EL (cell line): ENCODE data around the gene GCNT1.
"Not testable (repeated sequence)": the region's sequence is repeated elsewhere in the genome, so short reads cannot be mapped to it uniquely, and the experiment has no call there.

Experiments used
- DNase-seq: peaks from one replicate; pipeline ENCODE4 v3.0.0-alpha.2; 2016

GCNT1 gene

GRCh38 chr9:76493496-76493895 lies 34.5 kb downstream of the GCNT1 start:
- not testable (repeated sequence) for DNase-seq

DNA sequence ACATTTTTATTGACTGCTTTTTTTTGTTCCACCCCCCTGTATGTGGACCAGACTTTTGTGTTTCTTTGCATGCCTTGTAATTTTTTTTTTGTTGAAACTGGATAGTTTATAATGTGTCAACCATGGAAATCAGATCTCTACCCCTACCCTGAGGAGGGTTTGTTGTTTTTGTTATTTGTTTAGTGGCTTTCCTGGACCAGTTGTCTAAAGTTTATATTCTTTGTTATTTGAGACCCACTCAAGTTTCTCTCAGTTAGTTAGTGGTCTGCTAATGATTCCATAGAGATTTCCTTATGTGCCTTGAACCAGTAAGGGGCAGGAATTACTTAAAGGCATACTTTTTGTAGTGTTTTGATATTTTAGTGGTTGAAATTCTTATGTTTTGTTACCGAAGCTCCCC lies 41.1 kb downstream of the GCNT1 start:
- DNase-seq = no peak

DNA sequence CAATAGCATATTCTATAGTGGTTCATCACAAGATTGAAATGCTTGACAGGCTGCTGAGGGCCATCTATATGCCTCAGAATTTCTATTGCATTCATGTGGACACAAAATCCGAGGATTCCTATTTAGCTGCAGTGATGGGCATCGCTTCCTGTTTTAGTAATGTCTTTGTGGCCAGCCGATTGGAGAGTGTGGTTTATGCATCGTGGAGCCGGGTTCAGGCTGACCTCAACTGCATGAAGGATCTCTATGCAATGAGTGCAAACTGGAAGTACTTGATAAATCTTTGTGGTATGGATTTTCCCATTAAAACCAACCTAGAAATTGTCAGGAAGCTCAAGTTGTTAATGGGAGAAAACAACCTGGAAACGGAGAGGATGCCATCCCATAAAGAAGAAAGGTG lies 43.8 kb downstream of the GCNT1 start:
- no peak for DNase-seq

DNA sequence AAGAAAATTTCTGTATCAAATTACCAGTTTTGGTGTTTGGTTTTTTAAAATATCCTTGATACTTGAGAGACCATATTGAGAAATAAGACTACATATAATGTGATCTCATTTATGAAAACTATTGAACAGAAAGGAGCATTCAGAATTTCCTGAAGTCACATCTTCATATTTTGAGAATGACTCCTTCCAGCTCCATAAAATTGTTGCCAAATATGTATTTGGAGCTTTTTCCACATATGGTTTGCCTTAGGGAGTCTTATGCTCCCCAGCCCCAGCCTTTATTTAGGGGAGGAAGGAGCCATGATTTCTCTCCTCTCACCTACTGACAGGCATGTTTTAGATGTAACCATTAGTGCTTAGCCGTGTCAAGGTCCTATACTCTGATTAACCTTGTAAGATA lies 51.1 kb downstream of the GCNT1 start:
- DNase-seq = peak; percentile 77

DNA sequence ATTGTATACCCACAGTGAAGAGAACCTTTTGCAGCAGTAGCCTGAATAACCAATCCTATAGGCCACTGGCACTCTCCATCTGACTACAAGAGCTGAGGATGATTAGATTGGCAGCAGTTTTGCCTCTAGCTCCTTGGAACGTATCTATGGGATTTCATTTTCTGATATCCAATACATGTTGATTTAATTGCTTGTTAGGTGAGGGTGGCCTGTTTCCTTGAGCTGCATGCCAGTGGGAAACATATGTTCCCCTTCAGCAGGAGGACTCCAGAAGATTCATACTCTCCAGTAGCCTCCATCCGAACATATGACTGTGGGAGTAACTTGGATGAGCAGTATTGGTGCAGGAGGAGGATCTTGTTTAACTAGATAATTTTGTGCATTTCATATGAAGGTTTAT lies 51.5 kb downstream of the GCNT1 start:
- DNase-seq = no peak

GRCh38 chr9:76512826-76513225 lies 53.8 kb downstream of the GCNT1 start:
- DNase-seq = peak; percentile 80

GRCh38 chr9:76516350-76516749 lies 57.4 kb downstream of the GCNT1 start:
- DNase-seq = no peak

GRCh38 chr9:76516871-76517270 lies 57.9 kb downstream of the GCNT1 start:
- DNase-seq = no peak

GRCh38 chr9:76519075-76519835 lies 60.3 kb downstream of the GCNT1 start:
- no peak for DNase-seq

GRCh38 chr9:76521244-76521681 lies 62.3 kb downstream of the GCNT1 start:
- DNase-seq = no peak

DNA sequence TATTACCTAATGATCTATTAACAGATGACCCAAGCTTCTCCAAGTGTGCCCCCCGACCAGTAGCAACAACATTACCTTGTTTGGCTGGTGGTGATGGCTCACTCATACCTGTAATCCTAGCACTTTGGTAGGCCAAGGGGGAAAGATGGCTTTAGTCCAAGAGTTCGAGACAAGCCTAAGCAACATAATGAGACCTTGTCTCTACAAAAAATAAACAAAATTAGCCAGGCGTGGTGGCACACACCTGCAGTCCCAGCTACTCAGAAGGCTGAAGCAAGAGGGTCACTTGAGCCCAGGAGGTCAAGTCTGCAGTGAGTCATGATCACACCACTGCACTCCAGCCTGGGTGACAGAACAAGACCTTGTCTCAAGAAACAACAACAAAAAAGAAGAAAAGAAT lies 62.9 kb downstream of the GCNT1 start:
- no peak for DNase-seq

DNA sequence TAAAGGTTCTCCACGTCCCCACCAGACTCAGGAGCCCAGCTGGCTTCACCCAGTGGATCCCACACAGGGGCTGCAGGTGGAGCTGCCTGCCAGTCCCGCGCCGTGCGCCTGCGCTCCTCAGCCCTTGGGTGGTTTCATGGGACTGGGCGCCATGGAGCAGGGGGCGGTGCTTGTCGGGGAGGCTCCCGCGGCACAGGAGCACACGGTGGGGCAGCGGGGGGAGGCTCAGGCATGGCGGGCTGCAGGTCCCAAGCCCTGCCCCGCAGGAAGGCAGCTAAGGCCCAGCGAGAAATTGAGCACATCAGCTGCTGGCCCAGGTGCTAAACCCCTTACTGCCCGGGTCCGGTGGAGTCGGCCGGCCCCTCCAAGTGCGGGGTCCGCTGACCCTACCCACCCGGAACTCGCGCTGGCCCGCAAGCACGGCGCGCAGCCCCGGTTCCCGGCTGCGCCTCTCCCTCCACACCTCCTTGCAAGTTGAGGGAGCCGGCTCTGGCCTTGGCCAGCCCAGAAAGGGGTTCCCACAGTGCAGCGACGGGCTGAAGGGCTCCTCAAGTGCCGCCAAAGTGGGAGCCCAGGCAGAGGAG lies 64.7 kb downstream of the GCNT1 start:
- not testable (repeated sequence) for DNase-seq

DNA sequence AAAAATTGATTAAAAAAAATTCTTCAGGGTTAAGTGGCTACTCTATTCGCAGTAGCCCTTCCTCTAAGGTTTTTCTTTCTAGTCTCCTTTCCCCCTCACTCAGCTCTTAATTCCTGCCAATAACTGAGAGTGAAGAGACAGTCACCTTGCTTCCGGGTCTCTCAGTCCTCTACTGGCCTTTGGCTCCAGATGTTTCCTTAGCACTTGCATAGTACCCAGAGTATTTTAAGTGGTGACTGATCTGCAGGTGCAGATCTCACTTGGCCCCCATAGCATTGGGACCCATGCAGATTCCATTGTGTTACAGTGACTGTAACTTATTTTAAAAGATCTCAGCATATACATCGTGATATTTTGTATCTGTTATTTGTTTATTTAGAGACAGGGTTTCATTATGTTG lies 66.2 kb downstream of the GCNT1 start:
- no peak for DNase-seq

DNA sequence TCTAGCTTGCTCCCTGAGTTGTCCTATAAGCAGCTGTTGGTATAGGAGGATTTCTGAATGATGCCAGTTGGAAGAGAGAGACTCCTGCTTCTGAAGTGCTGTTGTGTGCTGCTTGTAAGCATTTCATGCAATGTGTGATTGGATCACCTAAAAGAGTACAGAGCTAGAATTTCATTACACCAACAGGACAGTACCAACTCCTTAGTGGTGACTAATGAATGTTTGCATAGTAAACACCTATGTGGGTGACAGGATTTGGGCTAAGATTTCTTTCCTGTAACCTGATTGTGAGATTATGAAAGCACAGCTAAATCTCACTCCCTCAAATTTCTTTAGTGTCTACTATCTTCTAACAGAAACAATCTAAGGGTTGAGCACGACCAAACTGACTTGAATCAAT lies 67.0 kb downstream of the GCNT1 start:
- DNase-seq = no peak

GRCh38 chr9:76528056-76528455 lies 69.1 kb downstream of the GCNT1 start:
- DNase-seq = no peak

DNA sequence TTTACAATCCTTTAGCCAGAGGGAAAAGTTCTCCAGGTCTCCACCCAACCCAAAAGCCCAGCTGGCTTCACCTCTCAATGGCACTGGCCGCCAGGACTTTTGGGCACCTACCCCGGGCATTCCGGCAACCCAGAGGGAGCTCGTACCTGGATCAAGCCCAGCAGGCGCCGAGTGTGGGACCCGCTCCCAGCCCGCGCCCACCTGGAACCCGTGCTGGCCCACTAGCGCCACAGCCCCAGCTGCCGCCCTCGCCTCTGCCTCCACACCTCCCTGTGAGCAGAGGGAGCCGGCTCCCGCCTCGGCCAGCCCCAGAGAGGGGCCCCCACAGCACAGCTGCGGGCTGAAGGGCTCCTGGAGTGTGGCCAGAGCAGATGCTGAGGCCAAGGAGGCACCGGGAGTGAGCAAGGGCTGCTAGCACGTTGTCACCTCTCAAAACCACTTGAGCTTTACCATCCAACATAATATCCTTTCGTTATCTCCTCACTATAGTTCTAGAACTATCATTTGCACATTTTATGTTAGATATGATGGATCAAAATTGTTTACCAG lies 69.7 kb downstream of the GCNT1 start:
- DNase-seq = no peak

- DNase-seq = no peak
Observed at GRCh38 chr9:76529653-76530052, 70.7 kb downstream of the GCNT1 start.

DNA sequence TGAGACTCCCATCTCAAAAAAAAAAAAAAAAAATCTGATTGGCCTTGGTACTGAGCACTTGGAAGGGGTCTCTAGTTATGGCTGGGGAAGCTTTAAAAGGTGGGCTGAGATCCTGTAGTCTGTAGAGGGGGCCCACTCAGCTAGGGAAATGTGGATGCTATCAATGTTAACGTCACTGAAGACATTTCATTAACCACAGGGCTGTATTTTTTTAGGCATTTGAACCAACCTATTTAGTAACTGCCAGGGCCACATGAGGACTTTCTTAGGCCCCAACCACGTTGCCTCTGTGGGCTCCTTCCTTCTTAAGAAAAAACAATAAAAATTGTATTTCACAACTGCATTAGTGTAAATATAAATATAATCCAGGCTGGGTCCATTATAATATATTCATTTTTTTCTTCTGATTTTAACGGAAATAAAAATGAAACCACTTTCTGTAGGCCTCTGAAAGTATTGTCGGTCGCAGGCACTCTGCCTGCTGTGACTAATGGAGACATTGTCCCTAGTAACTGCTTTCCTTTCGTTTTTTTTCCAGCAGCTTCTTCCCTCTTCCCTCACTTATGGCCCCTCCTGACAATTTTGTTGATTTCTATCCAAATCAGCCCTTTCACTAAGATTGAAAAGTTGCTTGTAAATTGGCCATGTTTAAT lies 71.6 kb downstream of the GCNT1 start:
- no peak for DNase-seq

- DNase-seq = no peak
Observed at GRCh38 chr9:76531231-76531780, 72.3 kb downstream of the GCNT1 start.

DNA sequence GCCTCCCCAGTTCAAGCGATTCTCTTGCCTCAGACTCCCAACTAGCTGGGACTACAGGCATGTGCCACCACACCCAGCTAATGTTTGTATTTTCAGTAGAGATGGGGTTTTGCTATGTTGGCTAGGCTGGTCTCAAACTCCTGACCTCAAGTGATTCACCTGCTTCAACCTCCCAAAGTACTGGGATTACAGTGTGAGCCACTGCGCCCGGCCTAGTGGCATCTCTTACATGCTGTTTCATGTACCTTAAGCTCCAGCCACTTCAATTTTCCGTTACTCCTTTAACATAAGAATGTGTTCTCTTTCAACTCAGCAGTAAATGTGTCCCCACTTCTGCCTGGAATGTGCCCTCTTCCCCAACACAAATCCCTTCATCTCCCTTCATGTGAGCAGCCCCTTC lies 73.9 kb downstream of the GCNT1 start:
- not testable (repeated sequence) for DNase-seq

DNA sequence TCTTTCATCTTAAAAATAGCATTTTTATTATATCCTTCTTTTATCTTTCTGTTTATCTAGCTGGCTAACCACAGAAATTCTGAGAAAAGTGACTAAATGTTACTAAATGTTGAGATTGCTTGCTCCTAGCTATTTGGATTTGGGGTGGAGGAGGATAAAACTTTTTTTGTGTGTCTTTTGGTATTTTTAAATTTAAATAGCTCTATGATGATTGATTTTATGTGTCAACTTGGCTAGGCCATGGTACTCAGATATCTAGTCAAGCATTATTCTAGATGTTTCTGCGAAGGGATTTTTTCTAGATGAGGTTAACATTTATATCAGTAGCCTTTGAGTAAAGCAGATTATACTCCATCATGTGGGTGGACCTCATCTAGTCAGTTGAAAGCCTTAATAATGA lies 75.0 kb downstream of the GCNT1 start:
- DNase-seq = peak; percentile 79

DNA sequence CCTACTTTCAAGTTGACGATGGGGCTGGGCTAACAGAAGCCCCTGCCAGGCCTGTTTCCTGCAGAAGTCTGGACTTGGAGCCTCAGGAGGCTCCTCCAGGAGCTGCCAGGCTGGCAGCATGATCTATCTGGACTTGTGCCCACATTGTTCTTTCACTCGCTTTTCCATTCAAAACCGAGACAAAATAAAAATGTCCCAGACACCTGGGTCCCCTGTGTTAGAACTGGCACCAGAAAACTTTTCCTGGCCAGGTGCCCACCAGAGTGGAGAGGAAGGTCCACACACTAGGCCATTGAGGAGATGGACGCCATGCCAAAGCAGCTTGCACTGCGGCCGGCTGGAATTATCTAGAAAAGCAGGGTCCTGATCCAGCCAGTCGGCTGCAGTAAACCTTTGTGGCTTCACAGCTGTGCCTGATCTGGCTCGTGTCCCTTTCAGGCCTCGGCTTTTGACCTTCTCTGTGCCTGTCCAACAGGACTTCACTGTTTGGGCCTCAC lies 78.2 kb downstream of the GCNT1 start:
- DNase-seq = no peak

DNA sequence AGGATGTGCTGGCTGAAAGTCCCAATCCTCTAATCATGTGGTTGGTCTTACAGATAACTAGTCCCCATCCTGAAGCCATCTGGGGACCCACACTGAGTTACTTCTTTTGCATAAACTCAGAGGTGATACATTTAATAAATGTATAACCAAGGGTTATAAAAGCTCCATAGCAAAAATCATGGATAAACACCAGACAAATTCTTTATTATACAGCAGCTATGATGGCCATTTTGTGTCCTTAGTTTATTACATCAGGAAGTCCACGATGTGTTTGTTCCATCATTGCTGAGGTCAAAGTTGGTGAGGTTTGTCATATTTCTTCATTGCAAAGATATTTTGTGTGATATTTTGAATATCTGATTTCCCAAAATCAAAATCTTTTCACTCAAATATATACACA lies 80.2 kb downstream of the GCNT1 start:
- no peak for DNase-seq

- no peak for DNase-seq
Observed at GRCh38 chr9:76542360-76542759, 83.4 kb downstream of the GCNT1 start.
